ENCODE results near the gene BRME1. TPM values are rescaled to one million over a fixed set of nuclear protein-coding genes. Genes with fewer than 3 reads are reported as not detected.

The BRME1 gene
- total RNA-seq, 1 donor from 2014 or later = 9.2 TPM

GRCh38 chr19:13877303-13877702, 28.6 kb downstream of the BRME1 start:
- no peak overlapping the region for H3K27ac Mint-ChIP-seq
- no peaks in the 10 kb centered on the region for H3K9me3 Mint-ChIP-seq
- no peaks in the 10 kb centered on the region for H3K27me3 Mint-ChIP-seq
- no peak for TF ChIP-seq CTCF (conservative IDR thresholded peaks at IDR 0.05)
- no peak overlapping the region for H3K4me3 Mint-ChIP-seq
- H3K4me1 Mint-ChIP-seq (ENCODE audit: unreplicated experiment) = peaks cover 14% of the 10 kb centered on the region
- no peak for DNase-seq (ENCODE audit: extremely low spot score, unreplicated experiment)
- H3K36me3 Mint-ChIP-seq = no peaks in the 10 kb centered on the region

- no peaks in the 10 kb centered on the region for H3K27me3 Mint-ChIP-seq
- no peak for TF ChIP-seq CTCF (conservative IDR thresholded peaks at IDR 0.05)
- no peak within 1 kb of the TSS for H3K27ac Mint-ChIP-seq
- DNase-seq (ENCODE audit: extremely low spot score, unreplicated experiment) = no peak
- no peaks in the 10 kb centered on the region for H3K9me3 Mint-ChIP-seq
- H3K36me3 Mint-ChIP-seq = no peaks in the 10 kb centered on the region
- H3K4me1 Mint-ChIP-seq (ENCODE audit: unreplicated experiment) = peaks cover 10% of the 10 kb centered on the region
- no peak within 1 kb of the TSS for H3K4me3 Mint-ChIP-seq
These were observed 29.1 kb downstream of the BRME1 start, which contains the start of gene NANOS3 for GRCh38 chr19:13876834-13877233. TSS of gene NANOS3 (plus strand) at chr19:13877134. CDS start at chr19:13877249, 115 bp downstream.

GRCh38 chr19:13875824-13876223, 30.1 kb downstream of the BRME1 start:
- Mint-ChIP-seq H3K4me1 (ENCODE audit: unreplicated experiment) (peaks cover 11% of the 10 kb centered on the region), H3K36me3 (no peaks in the 10 kb centered on the region), H3K9me3 (no peaks in the 10 kb centered on the region), H3K27me3 (no peaks in the 10 kb centered on the region), H3K27ac (no peak overlapping the region), H3K4me3 (no peak overlapping the region)
- DNase-seq (ENCODE audit: extremely low spot score, unreplicated experiment) = no peak
- TF ChIP-seq CTCF (conservative IDR thresholded peaks at IDR 0.05) = no peak

GRCh38 chr19:13873834-13874515, 31.9 kb downstream of the BRME1 start:
- no peak overlapping the region for H3K27ac Mint-ChIP-seq
- H3K27me3 Mint-ChIP-seq = no peaks in the 10 kb centered on the region
- H3K4me1 Mint-ChIP-seq (ENCODE audit: unreplicated experiment) = peaks cover 8% of the 10 kb centered on the region
- no peak overlapping the region for H3K4me3 Mint-ChIP-seq
- H3K9me3 Mint-ChIP-seq = no peaks in the 10 kb centered on the region
- no peaks in the 10 kb centered on the region for H3K36me3 Mint-ChIP-seq
- no peak for DNase-seq (ENCODE audit: extremely low spot score, unreplicated experiment)
- no peak for TF ChIP-seq CTCF (conservative IDR thresholded peaks at IDR 0.05)

GRCh38 chr19:13872695-13873389, 33.1 kb downstream of the BRME1 start:
- Mint-ChIP-seq H3K9me3 (no peaks in the 10 kb centered on the region), H3K27ac (no peak overlapping the region), H3K36me3 (no peaks in the 10 kb centered on the region), H3K27me3 (no peaks in the 10 kb centered on the region), H3K4me1 (ENCODE audit: unreplicated experiment) (peaks cover 8% of the 10 kb centered on the region), H3K4me3 (peak overlapping the region; percentile 76)
- no peak for DNase-seq (ENCODE audit: extremely low spot score, unreplicated experiment)
- TF ChIP-seq CTCF (conservative IDR thresholded peaks at IDR 0.05) = peak; percentile 26
